Mesothelial cell of epicardium (in vitro differentiated cells): ENCODE results near the gene CRABP1. TPM values are rescaled to one million over a fixed set of nuclear protein-coding genes. Genes with fewer than 3 reads are reported as not detected.

Source experiments
- DNase-seq, 2 experiments: peaks; one replicate each; pipeline ENCODE4 v3.0.0; 2021; ENCODE audit warnings: low spot score in 2 of 2; ENCODE audit not compliant: unreplicated experiment in 2 of 2
- H3K27ac Mint-ChIP-seq: 2 replicates; pipeline ENCODE4 v1.8.0; 2021; ENCODE audit warnings: mixed read lengths
- H3K27me3 Mint-ChIP-seq: 2 replicates; pipeline ENCODE4 v1.8.0; 2021; ENCODE audit warnings: low read depth, mixed read lengths
- H3K36me3 Mint-ChIP-seq: 2 replicates; pipeline ENCODE4 v1.8.0; 2021; ENCODE audit warnings: mixed read lengths
- H3K4me1 Mint-ChIP-seq: 2 replicates; pipeline ENCODE4 v1.8.0; 2021; ENCODE audit warnings: mixed read lengths
- H3K4me3 Mint-ChIP-seq: 2 replicates; pipeline ENCODE4 v1.8.0; 2021; ENCODE audit warnings: mild to moderate bottlenecking, moderate library complexity, mixed read lengths
- H3K9me3 Mint-ChIP-seq: 2 replicates; pipeline ENCODE4 v1.8.0; 2021; ENCODE audit warnings: mixed read lengths
- CTCF ChIP-seq: fragments of 200-600 bp; sonication (generic); IDR thresholded peaks from one replicate; pipeline ENCODE4 v1.5.0; 2021; ENCODE audit warnings: antibody characterized with exemption; ENCODE audit not compliant: unreplicated experiment
- total RNA-seq: library from RNA; stranded (reverse); gene quantifications from 3 replicates; pipeline ENCODE4 v1.2.1, GENCODE V29; 2021

The CRABP1 gene
- total RNA-seq, 1 donor from 2014 or later = 155 TPM

GRCh38 chr15:78360367-78360801 is 20.2 kb downstream of the CRABP1 start:
- Mint-ChIP-seq H3K36me3 (no peaks in the 10 kb centered on the region), H3K9me3 (no peaks in the 10 kb centered on the region), H3K27ac (peak overlapping the region; percentile 86), H3K27me3 (no peaks in the 10 kb centered on the region), H3K4me3 (no peak overlapping the region), H3K4me1 (peaks cover 35% of the 10 kb centered on the region)
- no peak for DNase-seq
- no peak for TF ChIP-seq CTCF

GRCh38 chr15:78360958-78361718 is 21.0 kb downstream of the CRABP1 start:
- H3K4me3 Mint-ChIP-seq = no peak overlapping the region
- TF ChIP-seq CTCF = no peak
- no peak overlapping the region for H3K27ac Mint-ChIP-seq
- H3K4me1 Mint-ChIP-seq = peaks cover 35% of the 10 kb centered on the region
- H3K36me3 Mint-ChIP-seq = no peaks in the 10 kb centered on the region
- no peaks in the 10 kb centered on the region for H3K9me3 Mint-ChIP-seq
- DNase-seq = no peak
- no peaks in the 10 kb centered on the region for H3K27me3 Mint-ChIP-seq

- Mint-ChIP-seq H3K9me3 (no peaks in the 10 kb centered on the region), H3K27me3 (no peaks in the 10 kb centered on the region), H3K27ac (no peak overlapping the region), H3K36me3 (no peaks in the 10 kb centered on the region), H3K4me3 (no peak overlapping the region), H3K4me1 (peaks cover 35% of the 10 kb centered on the region)
- TF ChIP-seq CTCF = no peak
- DNase-seq = no peak
Measured at GRCh38 chr15:78361771-78362506, 21.8 kb downstream of the CRABP1 start.

- TF ChIP-seq CTCF = no peak
- no peak overlapping the region for H3K4me3 Mint-ChIP-seq
- H3K9me3 Mint-ChIP-seq = no peaks in the 10 kb centered on the region
- no peaks in the 10 kb centered on the region for H3K36me3 Mint-ChIP-seq
- DNase-seq = no peak
- peaks cover 34% of the 10 kb centered on the region for H3K4me1 Mint-ChIP-seq
- H3K27me3 Mint-ChIP-seq = no peaks in the 10 kb centered on the region
- no peak overlapping the region for H3K27ac Mint-ChIP-seq
Measured at GRCh38 chr15:78362716-78363380, 22.7 kb downstream of the CRABP1 start.

- peaks cover 34% of the 10 kb centered on the region for H3K4me1 Mint-ChIP-seq
- H3K4me3 Mint-ChIP-seq = no peak overlapping the region
- no peaks in the 10 kb centered on the region for H3K9me3 Mint-ChIP-seq
- no peaks in the 10 kb centered on the region for H3K27me3 Mint-ChIP-seq
- no peak overlapping the region for H3K27ac Mint-ChIP-seq
- no peaks in the 10 kb centered on the region for H3K36me3 Mint-ChIP-seq
- DNase-seq = no peak
- no peak for TF ChIP-seq CTCF
Measured at GRCh38 chr15:78363381-78363734, 23.2 kb downstream of the CRABP1 start.
